Ecto neural progenitor cell (in vitro differentiated cells): Measurements from ENCODE around the gene NAA16.

Experiments used
- DNase-seq: peaks from one replicate; pipeline ENCODE4 v3.0.0-alpha.2; 2018; ENCODE audit warnings: low spot score

The NAA16 gene

GRCh38 chr13:41304551-41304950, 6.5 kb upstream of the NAA16 start:
- DNase-seq, result no peak

GRCh38 chr13:41306271-41307145, 4.6 kb upstream of the NAA16 start:
- no peak for DNase-seq

DNA sequence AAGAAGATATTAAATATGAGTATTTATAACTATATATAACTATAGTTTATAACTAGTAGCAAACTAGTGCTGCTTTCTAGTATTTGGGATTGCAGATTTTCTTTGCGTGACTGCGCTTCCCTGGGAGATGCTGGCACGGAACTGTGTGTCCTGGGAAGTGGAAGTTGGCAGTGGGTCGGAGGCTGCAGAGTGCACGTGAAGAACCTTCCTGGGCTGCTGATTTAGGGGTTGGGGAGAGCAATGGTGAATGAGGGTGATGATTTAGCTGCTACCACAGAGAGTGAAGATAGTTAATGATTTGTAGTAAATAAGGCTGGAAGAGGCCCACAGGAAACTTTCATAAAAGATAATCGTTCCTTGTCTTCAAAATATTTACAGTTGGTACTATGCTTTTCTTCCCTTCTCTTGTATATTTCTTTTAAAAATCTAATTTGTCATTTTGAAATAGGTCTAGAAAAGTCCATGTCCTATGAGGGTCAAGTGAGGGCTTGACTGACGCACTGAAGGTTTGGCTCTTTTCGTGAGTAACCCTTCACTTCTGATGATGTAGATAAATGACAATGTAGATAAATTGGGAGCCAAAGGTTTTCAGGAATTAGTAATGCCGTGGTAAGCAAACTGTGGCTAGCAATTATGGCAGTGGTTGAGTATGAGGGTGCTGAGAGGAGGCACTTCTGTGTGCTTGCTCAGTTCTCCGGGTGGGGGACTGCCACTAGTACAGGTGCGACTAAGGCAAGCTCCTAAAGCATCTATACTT, 3.0 kb upstream of the NAA16 start:
- no peak for DNase-seq

DNA sequence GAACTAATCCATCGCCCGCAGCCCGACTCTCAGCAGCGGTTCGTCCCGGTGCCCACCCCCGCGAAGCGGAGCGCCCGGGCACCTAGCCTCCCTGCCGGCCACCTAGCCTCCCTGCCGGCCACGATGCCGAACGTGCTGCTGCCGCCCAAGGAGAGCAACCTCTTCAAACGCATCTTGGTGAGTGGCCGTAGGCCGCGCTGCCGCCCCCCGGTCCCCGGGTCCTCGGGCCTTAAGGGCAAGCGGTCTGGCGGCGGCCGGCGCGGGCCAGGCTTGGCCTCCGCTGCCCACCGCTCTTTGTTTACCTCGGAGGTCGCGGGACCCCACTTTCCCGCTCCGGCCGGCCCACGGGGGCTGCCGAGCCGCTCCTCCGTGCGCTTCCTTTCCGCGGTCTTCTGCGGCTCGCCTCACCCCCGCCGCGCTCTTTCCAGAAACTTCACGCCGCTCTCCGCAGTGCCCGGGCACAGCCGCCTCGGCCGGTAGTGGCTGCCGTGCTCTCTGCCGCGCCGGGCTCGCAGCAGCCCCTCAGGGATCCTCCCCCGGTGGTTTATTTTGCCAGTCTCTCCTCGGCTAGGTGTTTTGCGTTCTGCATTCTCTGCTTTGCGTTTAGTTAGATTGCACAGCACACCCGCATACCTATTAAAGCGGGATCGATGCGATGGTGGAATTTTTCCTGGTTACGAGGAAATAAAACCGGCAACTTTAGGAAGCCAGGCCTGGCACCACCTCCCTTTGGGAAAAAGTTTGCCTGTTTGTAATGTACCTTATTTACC, 524 bp downstream of the NAA16 start:
- DNase-seq, result no peak

- DNase-seq, result no peak
These were observed 1.1 kb downstream of the NAA16 start for GRCh38 chr13:41312176-41312500.

DNA sequence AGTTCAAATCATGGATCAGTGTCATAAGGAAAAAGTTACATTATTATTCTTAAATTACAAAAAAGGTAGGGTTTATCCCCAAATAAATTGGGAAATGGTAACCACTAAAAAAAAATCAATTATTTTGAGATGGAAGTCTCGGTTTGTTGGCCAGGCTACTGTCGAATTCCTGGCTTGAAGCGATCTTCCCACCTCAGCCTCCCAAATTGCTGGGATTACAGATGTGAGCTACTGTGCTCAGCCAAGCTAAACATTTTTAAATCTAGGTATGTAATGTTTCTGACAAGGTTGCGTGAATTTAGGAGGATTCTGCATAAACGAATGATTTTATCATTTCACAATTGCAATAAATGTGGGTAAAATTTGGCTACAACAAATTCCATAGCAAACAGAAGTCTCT, 2.0 kb downstream of the NAA16 start:
- DNase-seq, result no peak

DNA sequence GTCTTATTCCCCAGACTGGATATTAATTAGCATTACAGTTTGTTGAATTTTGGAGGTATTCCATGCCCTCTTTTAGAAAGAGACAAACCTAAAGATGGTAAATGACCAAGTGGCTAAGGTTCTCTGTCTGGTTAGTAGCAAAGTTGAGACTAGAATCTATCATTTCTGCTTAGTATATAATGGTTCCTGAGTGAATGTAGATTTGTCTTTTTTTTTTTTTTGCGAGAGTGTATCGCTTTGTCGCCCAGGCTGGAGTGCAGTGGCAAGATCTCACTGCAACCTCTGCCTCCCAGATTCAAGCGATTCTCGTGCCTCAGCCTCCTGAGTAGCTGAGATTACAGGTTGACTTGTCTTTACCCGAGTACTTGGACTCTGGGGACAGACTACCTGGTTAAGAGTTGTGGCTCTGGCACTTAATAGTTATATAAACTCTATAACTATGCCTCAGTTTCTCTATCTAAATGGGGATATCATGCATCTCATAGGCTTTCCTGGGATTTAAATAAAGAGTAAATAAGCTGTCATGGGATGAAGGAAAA, 2.7 kb downstream of the NAA16 start:
- DNase-seq, result no peak

DNA sequence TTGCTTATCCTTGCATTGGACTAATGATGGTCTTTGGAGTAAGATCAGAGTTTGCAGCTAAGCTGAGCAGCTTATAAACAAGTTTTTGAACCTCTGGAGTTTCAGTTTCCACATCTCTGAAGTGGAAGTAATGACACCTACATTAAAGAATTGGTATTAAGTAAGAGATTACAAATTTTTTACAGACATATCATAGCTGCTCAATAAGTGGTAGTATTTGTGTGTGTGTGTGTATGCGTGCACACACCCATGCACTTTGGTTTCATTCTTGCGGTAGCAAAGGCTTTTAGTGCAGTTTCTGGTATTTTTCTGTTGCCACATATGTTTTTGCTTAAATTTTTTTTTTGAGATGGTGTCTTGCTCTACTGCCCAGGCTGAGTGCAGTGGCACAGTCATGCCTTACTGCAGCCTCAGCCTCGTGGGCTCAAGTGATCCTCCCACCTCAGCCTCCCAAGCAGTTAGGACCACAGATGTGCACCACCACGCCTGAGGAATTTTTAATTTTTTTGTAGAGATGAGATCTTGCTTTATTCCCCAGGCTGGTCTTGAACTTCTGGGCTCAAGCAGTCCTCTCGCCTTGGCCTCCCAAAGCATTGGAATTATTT, 4.5 kb downstream of the NAA16 start:
- DNase-seq, result no peak

GRCh38 chr13:41317243-41317642, 6.2 kb downstream of the NAA16 start:
- DNase-seq, result no peak

DNA sequence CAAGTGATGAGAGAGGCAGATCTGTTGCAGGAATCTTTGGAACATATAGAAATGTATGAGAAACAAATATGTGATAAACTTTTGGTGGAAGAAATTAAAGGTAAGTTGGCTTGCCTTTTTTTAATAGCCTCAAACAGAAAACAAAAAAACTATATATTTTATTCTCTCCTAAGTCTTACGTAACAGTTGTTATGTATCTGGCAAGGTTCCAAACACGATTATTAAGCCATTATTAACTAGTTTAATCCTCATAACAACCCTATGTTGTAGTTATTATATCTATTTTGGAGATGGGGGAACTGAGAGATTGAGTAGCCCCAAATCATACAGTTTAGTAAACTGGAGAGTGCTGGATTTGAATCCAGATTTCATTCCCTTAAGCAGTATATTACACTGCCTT, 14.7 kb downstream of the NAA16 start:
- DNase-seq, result no peak

DNA sequence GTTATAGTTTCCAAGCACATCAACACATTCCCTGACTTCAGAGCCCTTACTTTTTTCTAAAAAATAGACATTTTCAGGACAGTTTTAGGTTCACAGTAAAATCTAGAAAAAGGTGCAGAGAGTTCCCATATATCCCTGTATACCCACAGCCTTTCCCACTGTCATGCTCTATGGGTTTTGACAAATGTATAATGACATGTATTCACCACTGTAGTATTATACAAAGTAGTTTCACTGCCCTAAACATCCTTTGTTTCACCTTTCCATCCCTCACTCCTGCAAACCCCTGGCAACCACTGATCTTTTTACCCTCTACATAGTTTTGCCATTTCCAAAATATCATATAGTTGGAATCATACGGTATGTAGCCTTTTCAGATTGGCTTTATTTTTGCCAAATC, 15.6 kb downstream of the NAA16 start:
- DNase-seq, result no peak

- no peak for DNase-seq
These were observed 17.1 kb downstream of the NAA16 start for GRCh38 chr13:41327994-41328790.

GRCh38 chr13:41332829-41333228, 21.8 kb downstream of the NAA16 start:
- DNase-seq, result no peak

GRCh38 chr13:41334810-41335209, 23.7 kb downstream of the NAA16 start:
- DNase-seq, result no peak

DNA sequence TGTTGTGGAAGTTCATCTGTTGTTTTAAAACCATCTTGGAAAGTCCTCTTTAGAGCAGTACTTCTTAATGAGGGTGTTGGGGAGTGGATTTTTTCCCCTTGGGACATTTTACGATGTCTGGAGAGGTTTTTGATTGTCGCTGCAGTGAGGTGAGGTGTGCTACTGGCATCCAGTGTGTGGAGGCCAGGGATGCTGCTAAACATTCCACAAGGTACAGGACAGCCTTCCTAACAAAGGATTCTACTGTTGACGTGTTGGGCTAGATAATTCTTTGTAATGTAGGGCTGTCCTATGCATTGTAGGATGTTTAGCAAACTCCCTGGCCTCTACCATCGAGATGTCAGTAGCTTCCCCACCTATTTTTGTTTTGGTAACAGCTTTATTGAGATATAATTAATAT, 33.3 kb downstream of the NAA16 start:
- DNase-seq, result no peak

GRCh38 chr13:41345165-41345913, 34.3 kb downstream of the NAA16 start:
- no peak for DNase-seq

GRCh38 chr13:41345914-41346589, 35.0 kb downstream of the NAA16 start:
- DNase-seq, result no peak

DNA sequence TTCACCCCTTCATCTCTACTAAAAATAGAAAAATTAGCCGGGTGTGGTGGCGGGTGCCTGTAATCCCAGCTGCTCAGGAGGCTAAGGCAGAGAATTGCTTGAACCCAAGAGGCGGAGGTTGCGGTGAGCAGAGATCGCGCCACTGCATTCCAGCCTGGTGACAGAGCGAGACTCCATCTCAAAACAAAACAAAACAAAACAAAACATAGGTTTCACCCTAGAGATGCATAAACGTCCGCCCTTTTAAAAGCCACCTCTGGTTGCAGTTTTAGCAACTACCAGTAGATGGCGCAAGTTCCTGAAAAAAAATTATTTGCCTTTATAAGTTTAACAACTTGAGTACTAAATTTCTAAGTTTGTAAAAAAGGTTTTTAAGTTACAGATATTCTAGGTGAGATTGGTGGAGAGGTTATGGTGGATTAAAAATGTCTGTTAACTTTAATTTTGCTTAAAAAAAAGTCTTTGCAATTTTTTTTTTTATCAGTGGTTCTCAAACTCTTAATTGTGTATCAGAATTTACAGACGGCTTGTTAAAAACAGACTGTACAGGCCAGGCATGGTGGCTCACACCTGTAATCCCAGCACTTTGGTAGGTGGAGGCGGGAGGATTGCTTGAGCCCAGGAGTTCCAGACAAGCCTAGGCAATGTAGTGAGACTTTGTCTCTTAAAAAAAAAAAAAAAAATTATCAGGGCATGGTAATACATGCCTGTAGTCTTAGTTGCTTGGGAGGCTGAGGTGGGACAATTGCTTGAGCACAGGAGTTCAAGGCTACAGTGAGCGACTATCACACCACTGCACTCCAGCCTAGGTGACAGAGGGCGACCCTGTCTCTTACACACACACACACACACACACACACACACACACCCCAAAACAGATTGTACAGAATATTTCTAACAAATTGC, 42.1 kb downstream of the NAA16 start:
- no peak for DNase-seq

GRCh38 chr13:41354416-41354815, 43.3 kb downstream of the NAA16 start:
- no peak for DNase-seq
